ENCODE results near the gene CLIC5.

GRCh38 chr6:45963896-45964295 lies 51.8 kb downstream of the CLIC5 start:
- TF ChIP-seq REST (IDR thresholded peaks at IDR 0.05; ENCODE audit: low read depth) (no peak), ZBTB7A (IDR thresholded peaks at IDR 0.05; ENCODE audit: low read depth) (no peak), FOXM1 (IDR thresholded peaks at IDR 0.05; ENCODE audit: borderline replicate concordance, low read depth) (no peak), RAD21 (IDR thresholded peaks at IDR 0.05; ENCODE audit: low read depth) (no peak)
